CD4-positive, alpha-beta T cell treated with Interleukin-17A for 4 hours (primary cell): Measurements from ENCODE around the gene DYNLT5.
"Not testable (repeated sequence)": the region's sequence is repeated elsewhere in the genome, so short reads cannot be mapped to it uniquely, and the experiment has no call there.

Source experiments
- DNase-seq: peaks from one replicate; pipeline ENCODE4 v3.0.0-alpha.2; 2020; ENCODE audit warnings: mixed read lengths

Gene DYNLT5

GRCh38 chr1:66752000-66752592 is at the start of gene DYNLT5:
TSS of gene DYNLT5 (plus strand) at chr1:66752459. CDS start at chr1:66754659, 2,200 bp downstream.
- no peak for DNase-seq

GRCh38 chr1:66704177-66704875 is 47.9 kb upstream of the DYNLT5 start:
- no peak for DNase-seq

- DNase-seq = no peak
Observed at GRCh38 chr1:66705110-66705509, 47.1 kb upstream of the DYNLT5 start.

- no peak for DNase-seq
Observed at GRCh38 chr1:66711420-66711819, 40.8 kb upstream of the DYNLT5 start.

- DNase-seq = no peak
Observed at GRCh38 chr1:66712839-66713238, 39.4 kb upstream of the DYNLT5 start.

GRCh38 chr1:66723985-66724384 is 28.3 kb upstream of the DYNLT5 start:
- DNase-seq = no peak

GRCh38 chr1:66725885-66726665 is 26.2 kb upstream of the DYNLT5 start:
- DNase-seq = peak; percentile 54

GRCh38 chr1:66728021-66728420 is 24.2 kb upstream of the DYNLT5 start:
- no peak for DNase-seq

- not testable (repeated sequence) for DNase-seq
Observed at GRCh38 chr1:66728716-66729115, 23.5 kb upstream of the DYNLT5 start.

GRCh38 chr1:66729119-66729518 is 23.1 kb upstream of the DYNLT5 start:
- peak; percentile 22 for DNase-seq

GRCh38 chr1:66729523-66729922 is 22.7 kb upstream of the DYNLT5 start:
- DNase-seq = no peak

GRCh38 chr1:66730462-66730861 is 21.8 kb upstream of the DYNLT5 start:
- DNase-seq = no peak

- DNase-seq = no peak
Observed at GRCh38 chr1:66731170-66731865, 20.9 kb upstream of the DYNLT5 start.

GRCh38 chr1:66732407-66733166 is 19.7 kb upstream of the DYNLT5 start:
- no peak for DNase-seq

- DNase-seq = no peak
Observed at GRCh38 chr1:66733348-66734017, 18.8 kb upstream of the DYNLT5 start.

- DNase-seq = not testable (repeated sequence)
Observed at GRCh38 chr1:66734531-66734930, 17.7 kb upstream of the DYNLT5 start.

- DNase-seq = no peak
Observed at GRCh38 chr1:66737836-66738235, 14.4 kb upstream of the DYNLT5 start.

GRCh38 chr1:66739401-66740157 is 12.7 kb upstream of the DYNLT5 start:
- no peak for DNase-seq

GRCh38 chr1:66745451-66745850 is 6.8 kb upstream of the DYNLT5 start:
- DNase-seq = no peak

- no peak for DNase-seq
Observed at GRCh38 chr1:66747501-66747900, 4.8 kb upstream of the DYNLT5 start.

GRCh38 chr1:66750577-66750976 is 1.7 kb upstream of the DYNLT5 start:
- no peak for DNase-seq
